GM23338 (cell line): Measurements from ENCODE around the gene OPN1SW. TPM values are rescaled to one million over a fixed set of nuclear protein-coding genes. Genes with fewer than 3 reads are reported as not detected.

Experiments
- ATAC-seq: fragments of 200-7000 bp; cut with Tn5 transposase; 3 replicates; pipeline ENCODE4 v1.9.1; 2020
- DNase-seq: peaks from one replicate; pipeline ENCODE4 v3.0.0-alpha.2; 2015; ENCODE audit warnings: low spot score
- H2AFZ ChIP-seq: fragments of 200-600 bp; sonication (generic); 2 replicates; pipeline ENCODE4 v1.8.0; 2016; ENCODE audit warnings: antibody characterized with exemption, mild to moderate bottlenecking, moderate library complexity
- H3F3A ChIP-seq: fragments of 200-600 bp; sonication (generic); replicated peaks from 2 replicates; pipeline ENCODE4 v1.8.0; 2017; ENCODE audit warnings: antibody characterized with exemption, mixed run types, low read depth
- H3K27ac ChIP-seq: fragments of 200-600 bp; sonication (generic); 2 replicates; pipeline ENCODE4 v1.6.1; 2016; ENCODE audit warnings: low read depth
- H3K27me3 ChIP-seq: fragments of 200-600 bp; sonication (generic); 2 replicates; pipeline ENCODE4 v1.8.0; 2016; ENCODE audit warnings: mild to moderate bottlenecking, mixed run types, moderate library complexity; ENCODE audit not compliant: insufficient read depth
- H3K36me3 ChIP-seq: fragments of 200-600 bp; sonication (generic); 2 replicates; pipeline ENCODE4 v1.8.0; 2016; ENCODE audit warnings: mild to moderate bottlenecking; ENCODE audit not compliant: insufficient read depth
- H3K4me1 ChIP-seq: fragments of 200-600 bp; sonication (generic); 2 replicates; pipeline ENCODE4 v1.8.0; 2016; ENCODE audit warnings: mild to moderate bottlenecking, moderate library complexity; ENCODE audit not compliant: insufficient read depth
- H3K4me2 ChIP-seq: fragments of 200-600 bp; sonication (generic); 2 replicates; pipeline ENCODE4 v1.7.1; 2017; ENCODE audit warnings: mixed run types
- H3K4me3 ChIP-seq: fragments of 200-600 bp; sonication (generic); 2 replicates; pipeline ENCODE4 v1.6.1; 2016; ENCODE audit warnings: mixed run types
- H3K79me2 ChIP-seq: fragments of 200-600 bp; sonication (generic); replicated peaks from 2 replicates; pipeline ENCODE4 v1.8.0; 2017; ENCODE audit warnings: mild to moderate bottlenecking; ENCODE audit not compliant: insufficient read depth
- H3K9me2 ChIP-seq: fragments of 200-600 bp; sonication (generic); 2 replicates; pipeline ENCODE4 v1.8.0; 2017; ENCODE audit not compliant: insufficient read depth
- H4K20me1 ChIP-seq: fragments of 200-600 bp; sonication (generic); replicated peaks from 2 replicates; pipeline ENCODE4 v1.8.0; 2017; ENCODE audit warnings: mild to moderate bottlenecking; ENCODE audit not compliant: insufficient read depth
- H3K27ac Mint-ChIP-seq: 2 replicates; pipeline ENCODE4 v1.8.0; 2020; ENCODE audit warnings: inconsistent platforms, mild to moderate bottlenecking, moderate library complexity, mixed read lengths
- H3K27me3 Mint-ChIP-seq: 3 replicates; pipeline ENCODE4 v1.8.0; 2022; ENCODE audit warnings: low read depth, mild to moderate bottlenecking, moderate library complexity, mixed read lengths, inconsistent platforms; ENCODE audit not compliant: insufficient read depth, poor library complexity
- H3K36me3 Mint-ChIP-seq: 3 replicates; pipeline ENCODE4 v1.8.0; 2021; ENCODE audit warnings: low read depth, mild to moderate bottlenecking, inconsistent platforms, moderate library complexity, mixed read lengths
- H3K4me1 Mint-ChIP-seq: 3 replicates; pipeline ENCODE4 v1.8.0; 2020; ENCODE audit warnings: mild to moderate bottlenecking, inconsistent platforms, mixed read lengths
- H3K4me3 Mint-ChIP-seq: 3 replicates; pipeline ENCODE4 v1.8.0; 2021; ENCODE audit warnings: moderate library complexity, mild to moderate bottlenecking, inconsistent platforms, mixed read lengths
- H3K9me3 Mint-ChIP-seq: 3 replicates; pipeline ENCODE4 v1.8.0; 2020; ENCODE audit warnings: moderate library complexity, mild to moderate bottlenecking, inconsistent platforms, mixed read lengths
- CREB1 ChIP-seq: fragments of 250-450 bp; sonication (Bioruptor Pico); IDR thresholded peaks from 2 replicates; pipeline ENCODE4 v1.5.0; 2020; ENCODE audit warnings: low read depth, mild to moderate bottlenecking, moderate library complexity
- EZH2 ChIP-seq: fragments of 200-600 bp; sonication (generic); IDR thresholded peaks from one replicate; pipeline ENCODE4 v1.8.0; 2017; ENCODE audit warnings: antibody characterized with exemption, mild to moderate bottlenecking, low read depth; ENCODE audit not compliant: unreplicated experiment
- EZH2phosphoT487 ChIP-seq: fragments of 200-600 bp; sonication (generic); IDR thresholded peaks from one replicate; pipeline ENCODE4 v1.8.1; 2018; ENCODE audit warnings: antibody characterized with exemption; ENCODE audit not compliant: unreplicated experiment
- JUNB ChIP-seq: IDR thresholded peaks from one replicate; pipeline ENCODE4 v1.6.1; 2016; ENCODE audit warnings: antibody characterized with exemption; ENCODE audit not compliant: unreplicated experiment
- NANOG ChIP-seq: IDR thresholded peaks from 2 replicates; pipeline ENCODE4 v1.6.1; 2016; ENCODE audit warnings: antibody characterized with exemption, borderline replicate concordance
- POLR2AphosphoS5 ChIP-seq: IDR thresholded peaks from 2 replicates; pipeline ENCODE4 v1.6.1; 2016; ENCODE audit warnings: antibody characterized with exemption, low read depth
- REST ChIP-seq: IDR thresholded peaks from one replicate; pipeline ENCODE4 v1.6.1; 2018; ENCODE audit warnings: antibody characterized with exemption; ENCODE audit not compliant: unreplicated experiment
- STAT1 ChIP-seq: IDR thresholded peaks from one replicate; pipeline ENCODE4 v1.6.1; 2016; ENCODE audit warnings: antibody characterized with exemption; ENCODE audit not compliant: unreplicated experiment
- ZNF114 ChIP-seq: fragments of 250-450 bp; sonication (Bioruptor Pico); IDR thresholded peaks from 2 replicates; pipeline ENCODE4 v1.5.0; 2020; ENCODE audit warnings: mild to moderate bottlenecking, moderate library complexity
- ZNF331 ChIP-seq: fragments of 250-450 bp; sonication (Bioruptor Pico); IDR thresholded peaks from 2 replicates; pipeline ENCODE4 v1.5.0; 2020; ENCODE audit warnings: low read depth, mild to moderate bottlenecking, moderate library complexity
- polyA plus RNA-seq: library from polyadenylated mRNA; unstranded; fragments of >200 nt; fragmentation: Nextera tagmentation; extraction: Ambion mirVana; gene quantifications from 2 replicates; pipeline ENCODE4 v1.2.1, GENCODE V29; 2016
- total RNA-seq: library from RNA; depleted of rRNA; stranded (reverse); fragments of >200 nt; shearing (Covaris generic); gene quantifications from 2 replicates; pipeline ENCODE4 v1.2.3, GENCODE V29; 2014
- TF ChIP-seq, protein P1 (sequence below): IDR thresholded peaks from 2 replicates; pipeline ENCODE4 v1.6.1; 2016; ENCODE audit warnings: antibody characterized with exemption

Gene OPN1SW
- total and polyA plus RNA-seq, 2 experiments from 2014 or later, result 0.50 TPM; not detected in 1

DNA sequence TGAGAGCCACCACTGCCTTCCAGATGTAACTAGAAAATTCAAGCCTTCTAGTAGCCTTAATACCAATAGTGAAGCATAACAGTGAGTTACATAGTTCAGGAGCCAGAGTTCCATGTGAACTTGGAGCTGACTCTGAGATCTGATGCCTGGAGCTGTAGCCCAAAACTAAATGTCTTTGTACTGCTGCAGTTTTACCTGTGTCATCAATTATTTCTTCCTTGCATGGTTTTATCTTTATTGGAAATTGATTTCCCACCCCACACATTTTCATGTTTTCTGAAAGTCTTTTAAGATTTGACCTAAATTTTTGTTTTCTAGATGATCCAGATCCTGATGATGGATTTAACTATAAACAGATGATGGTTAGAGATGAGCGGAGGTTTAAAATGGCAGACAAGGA lies 17.0 kb downstream of the OPN1SW start (continued):
- TF ChIP-seq REST, result no peak
- TF ChIP-seq, protein P1, sequence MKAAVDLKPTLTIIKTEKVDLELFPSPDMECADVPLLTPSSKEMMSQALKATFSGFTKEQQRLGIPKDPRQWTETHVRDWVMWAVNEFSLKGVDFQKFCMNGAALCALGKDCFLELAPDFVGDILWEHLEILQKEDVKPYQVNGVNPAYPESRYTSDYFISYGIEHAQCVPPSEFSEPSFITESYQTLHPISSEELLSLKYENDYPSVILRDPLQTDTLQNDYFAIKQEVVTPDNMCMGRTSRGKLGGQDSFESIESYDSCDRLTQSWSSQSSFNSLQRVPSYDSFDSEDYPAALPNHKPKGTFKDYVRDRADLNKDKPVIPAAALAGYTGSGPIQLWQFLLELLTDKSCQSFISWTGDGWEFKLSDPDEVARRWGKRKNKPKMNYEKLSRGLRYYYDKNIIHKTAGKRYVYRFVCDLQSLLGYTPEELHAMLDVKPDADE, result no peak
- TF ChIP-seq EZH2, result no peak
- no peak for TF ChIP-seq STAT1

GRCh38 chr7:128757203-128757602 lies 18.4 kb downstream of the OPN1SW start:
- H4K20me1 ChIP-seq, result peaks cover 62% of the 10 kb centered on the region
- Mint-ChIP-seq H3K4me1 (no peaks in the 10 kb centered on the region), H3K9me3 (no peaks in the 10 kb centered on the region), H3K36me3 (peaks cover 67% of the 10 kb centered on the region), H3K27ac (no peak overlapping the region), H3K27me3 (peaks cover 1% of the 10 kb centered on the region), H3K4me3 (no peak overlapping the region)
- no peak overlapping the region for H3K4me3 ChIP-seq
- no peaks in the 10 kb centered on the region for H3K9me2 ChIP-seq
- no peaks in the 10 kb centered on the region for H3K27me3 ChIP-seq
- TF ChIP-seq, protein P1, result no peak
- TF ChIP-seq CREB1 (CRISPR knock-in tag), result no peak
- H3K36me3 ChIP-seq, result peaks cover 73% of the 10 kb centered on the region
- peaks cover 8% of the 10 kb centered on the region; the same call in 1 of the 2 replicates for H3F3A ChIP-seq
- no peak overlapping the region for H3K27ac ChIP-seq
- H3K4me1 ChIP-seq, result no peaks in the 10 kb centered on the region
- ATAC-seq (no peak), DNase-seq (no peak)
- H3K79me2 ChIP-seq, result peaks cover 29% of the 10 kb centered on the region
- no peak overlapping the region for H3K4me2 ChIP-seq
- H2AFZ ChIP-seq, result no peak overlapping the region

DNA sequence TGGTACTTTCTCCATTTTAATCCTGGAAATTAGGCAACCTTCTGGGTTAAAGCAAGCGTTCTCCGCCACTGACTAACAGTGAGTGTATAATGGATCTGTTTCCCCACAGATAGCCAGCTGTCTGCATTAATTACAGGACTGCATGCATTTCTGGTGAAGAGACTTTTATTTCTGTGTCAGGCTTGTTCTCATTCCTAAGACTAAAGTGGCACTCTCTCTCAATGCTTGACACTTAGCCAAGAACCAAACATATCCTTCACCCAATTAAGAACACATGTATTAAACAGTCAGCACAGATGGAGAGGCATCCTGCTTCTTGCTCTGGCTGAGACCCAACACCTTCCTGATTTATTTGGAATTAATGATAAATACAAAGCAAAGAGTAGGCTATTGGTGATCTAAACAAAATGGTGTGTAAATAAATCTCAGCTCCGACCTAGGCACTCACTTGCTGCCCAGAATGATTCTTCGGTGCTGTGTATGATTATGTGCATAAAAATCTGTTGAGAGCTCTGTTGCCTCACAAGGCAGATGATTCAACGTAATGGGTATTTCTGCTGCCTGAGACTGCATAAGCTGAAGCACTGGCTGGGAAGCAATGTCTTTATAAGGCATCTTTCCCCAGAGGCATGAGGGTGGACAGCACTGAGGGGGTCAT lies 19.6 kb downstream of the OPN1SW start:
- H3K4me3 ChIP-seq, result no peak overlapping the region
- Mint-ChIP-seq H3K27me3 (no peaks in the 10 kb centered on the region), H3K9me3 (no peaks in the 10 kb centered on the region), H3K36me3 (peaks cover 54% of the 10 kb centered on the region), H3K4me3 (no peak overlapping the region), H3K27ac (no peak overlapping the region; the same call in 1 of the 2 replicates), H3K4me1 (no peaks in the 10 kb centered on the region)
- peaks cover 41% of the 10 kb centered on the region for H3K79me2 ChIP-seq
- no peaks in the 10 kb centered on the region for H3K27me3 ChIP-seq
- no peaks in the 10 kb centered on the region for H3K4me1 ChIP-seq
- no peak overlapping the region for H3K27ac ChIP-seq
- ATAC-seq (no peak), DNase-seq (no peak)
- no peaks in the 10 kb centered on the region for H3K9me2 ChIP-seq
- H2AFZ ChIP-seq, result no peak overlapping the region
- H4K20me1 ChIP-seq, result peaks cover 61% of the 10 kb centered on the region
- no peak overlapping the region for H3K4me2 ChIP-seq
- H3F3A ChIP-seq, result peaks cover 8% of the 10 kb centered on the region; the same call in 1 of the 2 replicates
- peaks cover 65% of the 10 kb centered on the region for H3K36me3 ChIP-seq
- TF ChIP-seq CREB1 (CRISPR knock-in tag) (no peak), REST (no peak), ZNF331 (CRISPR knock-in tag) (no peak), POLR2AphosphoS5 (no peak), ZNF114 (no peak), JUNB (no peak), NANOG (no peak), EZH2phosphoT487 (no peak)
